ENCODE data around the gene GYPA. TPM values are rescaled to one million over a fixed set of nuclear protein-coding genes. Genes with fewer than 3 reads are reported as not detected.
A peak's percentile ranks its signal among the peaks of the same experiment; 100 is the strongest.
"Not testable (repeated sequence)": the region's sequence is repeated elsewhere in the genome, so short reads cannot be mapped to it uniquely, and the experiment has no call there.

The GYPA gene
- total and polyA plus RNA-seq, 4 donors = 2.6 to 27.3 (median 6.7) TPM

GRCh38 chr4:144137137-144137931 is 3.2 kb downstream of the GYPA start:
- not testable (repeated sequence) for H3K36me3 ChIP-seq (ENCODE audit: control insufficient read depth, insufficient read depth, low read length); H3K9me3 ChIP-seq (ENCODE audit: control insufficient read depth, insufficient read depth, low read length); H3K4me3 ChIP-seq (ENCODE audit: low read depth, low read length); H3K27me3 ChIP-seq (ENCODE audit: control insufficient read depth, insufficient read depth, low read length); DNase-seq (ENCODE audit: low read depth in 4 of 6, low spot score in 6 of 6); H3K27ac ChIP-seq (ENCODE audit: low read depth, low read length); H3K4me1 ChIP-seq (ENCODE audit: control insufficient read depth, insufficient read depth, low read length)
- 50% methylated on average over 5 of the region's 8 CpGs for WGBS (ENCODE audit: insufficient coverage)

GRCh38 chr4:144136189-144136588 is 4.3 kb downstream of the GYPA start:
- DNase-seq (ENCODE audit: low read depth in 4 of 6, low spot score in 6 of 6); H3K36me3 ChIP-seq (ENCODE audit: control insufficient read depth, insufficient read depth, low read length); H3K4me3 ChIP-seq (ENCODE audit: low read depth, low read length); H3K27ac ChIP-seq (ENCODE audit: low read depth, low read length); H3K4me1 ChIP-seq (ENCODE audit: control insufficient read depth, insufficient read depth, low read length); H3K27me3 ChIP-seq (ENCODE audit: control insufficient read depth, insufficient read depth, low read length); H3K9me3 ChIP-seq (ENCODE audit: control insufficient read depth, insufficient read depth, low read length): not testable (repeated sequence)
- WGBS (ENCODE audit: insufficient coverage) = no CpG with 5 or more reads among the region's 4 CpGs

GRCh38 chr4:144130167-144130566 is 10.4 kb downstream of the GYPA start:
- not testable (repeated sequence) for H3K9me3 ChIP-seq (ENCODE audit: control insufficient read depth, insufficient read depth, low read length); H3K36me3 ChIP-seq (ENCODE audit: control insufficient read depth, insufficient read depth, low read length); H3K4me1 ChIP-seq (ENCODE audit: control insufficient read depth, insufficient read depth, low read length); H3K27ac ChIP-seq (ENCODE audit: low read depth, low read length); H3K27me3 ChIP-seq (ENCODE audit: control insufficient read depth, insufficient read depth, low read length); DNase-seq (ENCODE audit: low read depth in 4 of 6, low spot score in 6 of 6); H3K4me3 ChIP-seq (ENCODE audit: low read depth, low read length)
- WGBS (ENCODE audit: insufficient coverage) = no CpG with 5 or more reads among the region's 1 CpG

GRCh38 chr4:144129336-144129875 is 11.1 kb downstream of the GYPA start:
- not testable (repeated sequence) for H3K36me3 ChIP-seq (ENCODE audit: control insufficient read depth, insufficient read depth, low read length); H3K4me1 ChIP-seq (ENCODE audit: control insufficient read depth, insufficient read depth, low read length); H3K27me3 ChIP-seq (ENCODE audit: control insufficient read depth, insufficient read depth, low read length); DNase-seq (ENCODE audit: low read depth in 4 of 6, low spot score in 6 of 6); H3K9me3 ChIP-seq (ENCODE audit: control insufficient read depth, insufficient read depth, low read length); H3K27ac ChIP-seq (ENCODE audit: low read depth, low read length); H3K4me3 ChIP-seq (ENCODE audit: low read depth, low read length)
- WGBS (ENCODE audit: insufficient coverage) = 90% methylated on average over 4 of the region's 4 CpGs

- 100% methylated on average over 1 of the region's 5 CpGs for WGBS (ENCODE audit: insufficient coverage)
These were observed 11.7 kb downstream of the GYPA start for GRCh38 chr4:144128709-144129320.

GRCh38 chr4:144125109-144125508 is 15.4 kb downstream of the GYPA start:
- H3K27me3 ChIP-seq (ENCODE audit: control insufficient read depth, insufficient read depth, low read length); H3K9me3 ChIP-seq (ENCODE audit: control insufficient read depth, insufficient read depth, low read length); H3K27ac ChIP-seq (ENCODE audit: low read depth, low read length); H3K36me3 ChIP-seq (ENCODE audit: control insufficient read depth, insufficient read depth, low read length); H3K4me1 ChIP-seq (ENCODE audit: control insufficient read depth, insufficient read depth, low read length); H3K4me3 ChIP-seq (ENCODE audit: low read depth, low read length); DNase-seq (ENCODE audit: low read depth in 4 of 6, low spot score in 6 of 6): not testable (repeated sequence)
- 71% methylated on average over 1 of the region's 2 CpGs for WGBS (ENCODE audit: insufficient coverage)

More at GRCh38 chr4:144128709-144129320, 11.7 kb downstream of the GYPA start:
- H3K27me3 ChIP-seq (ENCODE audit: control insufficient read depth, insufficient read depth, low read length); DNase-seq (ENCODE audit: low read depth in 4 of 6, low spot score in 6 of 6); H3K27ac ChIP-seq (ENCODE audit: low read depth, low read length); H3K9me3 ChIP-seq (ENCODE audit: control insufficient read depth, insufficient read depth, low read length); H3K4me1 ChIP-seq (ENCODE audit: control insufficient read depth, insufficient read depth, low read length); H3K36me3 ChIP-seq (ENCODE audit: control insufficient read depth, insufficient read depth, low read length); H3K4me3 ChIP-seq (ENCODE audit: low read depth, low read length): not testable (repeated sequence)

GRCh38 chr4:144123982-144124635 is 16.4 kb downstream of the GYPA start:
- H3K27me3 ChIP-seq (ENCODE audit: control insufficient read depth, insufficient read depth, low read length); H3K4me3 ChIP-seq (ENCODE audit: low read depth, low read length); H3K9me3 ChIP-seq (ENCODE audit: control insufficient read depth, insufficient read depth, low read length); H3K36me3 ChIP-seq (ENCODE audit: control insufficient read depth, insufficient read depth, low read length); H3K27ac ChIP-seq (ENCODE audit: low read depth, low read length); H3K4me1 ChIP-seq (ENCODE audit: control insufficient read depth, insufficient read depth, low read length): not testable (repeated sequence)
- DNase-seq (ENCODE audit: low read depth in 4 of 6, low spot score in 6 of 6) = peak in 2 of 6 donors; percentile 5 to 57
- 80% methylated on average over 1 of the region's 4 CpGs for WGBS (ENCODE audit: insufficient coverage)

- not testable (repeated sequence) for H3K27me3 ChIP-seq (ENCODE audit: control insufficient read depth, insufficient read depth, low read length); DNase-seq (ENCODE audit: low read depth in 4 of 6, low spot score in 6 of 6); H3K27ac ChIP-seq (ENCODE audit: low read depth, low read length); H3K4me3 ChIP-seq (ENCODE audit: low read depth, low read length); H3K4me1 ChIP-seq (ENCODE audit: control insufficient read depth, insufficient read depth, low read length); H3K36me3 ChIP-seq (ENCODE audit: control insufficient read depth, insufficient read depth, low read length); H3K9me3 ChIP-seq (ENCODE audit: control insufficient read depth, insufficient read depth, low read length)
- no CpG with 5 or more reads among the region's 3 CpGs for WGBS (ENCODE audit: insufficient coverage)
These were observed 17.2 kb downstream of the GYPA start for GRCh38 chr4:144123269-144123668.

- not testable (repeated sequence) for H3K4me3 ChIP-seq (ENCODE audit: low read depth, low read length); H3K36me3 ChIP-seq (ENCODE audit: control insufficient read depth, insufficient read depth, low read length); H3K4me1 ChIP-seq (ENCODE audit: control insufficient read depth, insufficient read depth, low read length); H3K27ac ChIP-seq (ENCODE audit: low read depth, low read length); DNase-seq (ENCODE audit: low read depth in 4 of 6, low spot score in 6 of 6); H3K9me3 ChIP-seq (ENCODE audit: control insufficient read depth, insufficient read depth, low read length); H3K27me3 ChIP-seq (ENCODE audit: control insufficient read depth, insufficient read depth, low read length)
- no CpG with 5 or more reads among the region's 5 CpGs for WGBS (ENCODE audit: insufficient coverage)
These were observed 20.8 kb downstream of the GYPA start for GRCh38 chr4:144119752-144120151.
